HG03442 (cell line): ENCODE data around the gene ST7.
"Not testable (repeated sequence)": the region's sequence is repeated elsewhere in the genome, so short reads cannot be mapped to it uniquely, and the experiment has no call there.

Experiments
- ATAC-seq: cut with Tn5 transposase; IDR thresholded peaks from one replicate; pipeline ENCODE4 v1.9.1; 2021; ENCODE audit warnings: mild to moderate bottlenecking, moderate library complexity; ENCODE audit not compliant: unreplicated experiment

The ST7 gene

GRCh38 chr7:116971869-116972268 lies 18.6 kb downstream of the ST7 start:
- ATAC-seq = no peak

GRCh38 chr7:116975024-116975423 lies 21.7 kb downstream of the ST7 start:
- not testable (repeated sequence) for ATAC-seq

- ATAC-seq = no peak
Observed at GRCh38 chr7:116977172-116977571, 23.9 kb downstream of the ST7 start.

- no peak for ATAC-seq
Observed at GRCh38 chr7:116978006-116978405, 24.7 kb downstream of the ST7 start.

GRCh38 chr7:116979430-116979829 lies 26.1 kb downstream of the ST7 start:
- no peak for ATAC-seq

GRCh38 chr7:116980354-116980753 lies 27.1 kb downstream of the ST7 start:
- no peak for ATAC-seq

GRCh38 chr7:116981939-116982338 lies 28.6 kb downstream of the ST7 start:
- ATAC-seq = no peak

- ATAC-seq = no peak
Observed at GRCh38 chr7:116984511-116984910, 31.2 kb downstream of the ST7 start.

- ATAC-seq = peak; percentile 54
Observed at GRCh38 chr7:116984917-116985316, 31.6 kb downstream of the ST7 start.

GRCh38 chr7:116985575-116985974 lies 32.3 kb downstream of the ST7 start:
- ATAC-seq = no peak

GRCh38 chr7:116986611-116987565 lies 33.6 kb downstream of the ST7 start:
- ATAC-seq = peak; percentile 43

- ATAC-seq = no peak
Observed at GRCh38 chr7:116988363-116988989, 35.2 kb downstream of the ST7 start.

GRCh38 chr7:116990056-116990455 lies 36.8 kb downstream of the ST7 start:
- ATAC-seq = no peak

- no peak for ATAC-seq
Observed at GRCh38 chr7:116991233-116991632, 37.9 kb downstream of the ST7 start.

GRCh38 chr7:116994611-116995010 lies 41.3 kb downstream of the ST7 start:
- ATAC-seq = no peak

- no peak for ATAC-seq
Observed at GRCh38 chr7:116997972-116998371, 44.7 kb downstream of the ST7 start.

- ATAC-seq = no peak
Observed at GRCh38 chr7:116998567-116999175, 45.4 kb downstream of the ST7 start.

GRCh38 chr7:116999311-116999710 lies 46.0 kb downstream of the ST7 start:
- ATAC-seq = no peak

- ATAC-seq = no peak
Observed at GRCh38 chr7:117001283-117001682, 48.0 kb downstream of the ST7 start.

GRCh38 chr7:117004899-117005298 lies 51.6 kb downstream of the ST7 start:
- ATAC-seq = no peak

- ATAC-seq = no peak
Observed at GRCh38 chr7:117005449-117005848, 52.1 kb downstream of the ST7 start.
